Astrocyte (in vitro differentiated cells and primary cell): ENCODE results near the gene MSMB. TPM values are rescaled to one million over a fixed set of nuclear protein-coding genes. Genes with fewer than 3 reads are reported as not detected.

Source experiments
- DNase-seq: peaks from one replicate; pipeline ENCODE4 v3.0.0-alpha.2; 2010; ENCODE audit warnings: low read depth
- FAIRE-seq: peaks from 2 replicates; lab custom pipeline; 2011; peaks lifted over from hg19 to GRCh38; lab: Jason Lieb, UNC
- H2AFZ ChIP-seq: 2 replicates; pipeline ENCODE4 v1.6.0; 2012; ENCODE audit warnings: low read depth, low read length, inconsistent platforms
- H3K27ac ChIP-seq: 2 replicates; pipeline ENCODE4 v1.5.1; 2011; ENCODE audit warnings: low read depth, low read length, inconsistent platforms
- H3K27me3 ChIP-seq: 2 replicates; pipeline ENCODE4 v1.6.0; 2011; ENCODE audit warnings: low read length, inconsistent platforms; ENCODE audit not compliant: insufficient read depth
- H3K36me3 ChIP-seq: 2 replicates; pipeline ENCODE4 v1.5.1; 2011; ENCODE audit warnings: low read length, inconsistent platforms; ENCODE audit not compliant: insufficient read depth
- H3K4me1 ChIP-seq: 2 replicates; pipeline ENCODE4 v1.5.1; 2011; ENCODE audit warnings: low read length, inconsistent platforms; ENCODE audit not compliant: insufficient read depth
- H3K4me2 ChIP-seq: 2 replicates; pipeline ENCODE4 v1.6.0; 2012; ENCODE audit warnings: low read length, inconsistent platforms
- H3K4me3 ChIP-seq: 2 replicates; pipeline ENCODE4 v1.5.1; 2011; ENCODE audit warnings: low read depth, mild to moderate bottlenecking, low read length, inconsistent platforms; ENCODE audit not compliant: insufficient read depth
- H3K79me2 ChIP-seq: 2 replicates; pipeline ENCODE4 v1.6.0; 2012; ENCODE audit warnings: mild to moderate bottlenecking, low read length, inconsistent platforms; ENCODE audit not compliant: insufficient read depth
- H3K9ac ChIP-seq: 2 replicates; pipeline ENCODE4 v1.6.0; 2012; ENCODE audit warnings: mild to moderate bottlenecking, low read length, inconsistent platforms
- H3K9me3 ChIP-seq: 2 replicates; pipeline ENCODE4 v1.5.1; 2012; ENCODE audit warnings: low read depth, mild to moderate bottlenecking, low read length, inconsistent platforms; ENCODE audit not compliant: insufficient read depth
- H4K20me1 ChIP-seq: 2 replicates; pipeline ENCODE4 v1.6.0; 2012; ENCODE audit warnings: low read length, inconsistent platforms; ENCODE audit not compliant: insufficient read depth
- H3K27ac Mint-ChIP-seq: one replicate; pipeline ENCODE4 v1.8.0; 2021; ENCODE audit warnings: mild to moderate bottlenecking, mixed read lengths; ENCODE audit not compliant: unreplicated experiment
- H3K27me3 Mint-ChIP-seq: one replicate; pipeline ENCODE4 v1.8.0; 2021; ENCODE audit warnings: low read depth, mixed read lengths; ENCODE audit not compliant: unreplicated experiment
- H3K36me3 Mint-ChIP-seq: one replicate; pipeline ENCODE4 v1.8.0; 2021; ENCODE audit warnings: low read depth, mixed read lengths; ENCODE audit not compliant: unreplicated experiment
- H3K4me1 Mint-ChIP-seq: one replicate; pipeline ENCODE4 v1.8.0; 2021; ENCODE audit warnings: low read depth, mixed read lengths; ENCODE audit not compliant: unreplicated experiment
- H3K4me3 Mint-ChIP-seq: one replicate; pipeline ENCODE4 v1.8.0; 2021; ENCODE audit warnings: mild to moderate bottlenecking, moderate library complexity, mixed read lengths; ENCODE audit not compliant: unreplicated experiment
- H3K9me3 Mint-ChIP-seq: one replicate; pipeline ENCODE4 v1.8.0; 2021; ENCODE audit warnings: mild to moderate bottlenecking, mixed read lengths; ENCODE audit not compliant: unreplicated experiment
- EZH2 ChIP-seq: IDR thresholded peaks from 2 replicates; pipeline ENCODE4 v1.6.1; 2012; ENCODE audit warnings: mild to moderate bottlenecking, low read length, inconsistent platforms; ENCODE audit not compliant: insufficient read depth
- total RNA-seq: library from RNA; stranded (reverse); gene quantifications from 2 replicates; pipeline ENCODE4 v1.2.1, GENCODE V29; 2021
- TF ChIP-seq, protein P1 (sequence below): IDR thresholded peaks from 2 replicates; pipeline ENCODE4 v1.5.1; 2011; ENCODE audit warnings: low read depth, mild to moderate bottlenecking, inconsistent platforms, low read length, moderate library complexity; ENCODE audit not compliant: insufficient read depth

The MSMB gene
- total RNA-seq, 1 donor from 2014 or later: not detected

DNA sequence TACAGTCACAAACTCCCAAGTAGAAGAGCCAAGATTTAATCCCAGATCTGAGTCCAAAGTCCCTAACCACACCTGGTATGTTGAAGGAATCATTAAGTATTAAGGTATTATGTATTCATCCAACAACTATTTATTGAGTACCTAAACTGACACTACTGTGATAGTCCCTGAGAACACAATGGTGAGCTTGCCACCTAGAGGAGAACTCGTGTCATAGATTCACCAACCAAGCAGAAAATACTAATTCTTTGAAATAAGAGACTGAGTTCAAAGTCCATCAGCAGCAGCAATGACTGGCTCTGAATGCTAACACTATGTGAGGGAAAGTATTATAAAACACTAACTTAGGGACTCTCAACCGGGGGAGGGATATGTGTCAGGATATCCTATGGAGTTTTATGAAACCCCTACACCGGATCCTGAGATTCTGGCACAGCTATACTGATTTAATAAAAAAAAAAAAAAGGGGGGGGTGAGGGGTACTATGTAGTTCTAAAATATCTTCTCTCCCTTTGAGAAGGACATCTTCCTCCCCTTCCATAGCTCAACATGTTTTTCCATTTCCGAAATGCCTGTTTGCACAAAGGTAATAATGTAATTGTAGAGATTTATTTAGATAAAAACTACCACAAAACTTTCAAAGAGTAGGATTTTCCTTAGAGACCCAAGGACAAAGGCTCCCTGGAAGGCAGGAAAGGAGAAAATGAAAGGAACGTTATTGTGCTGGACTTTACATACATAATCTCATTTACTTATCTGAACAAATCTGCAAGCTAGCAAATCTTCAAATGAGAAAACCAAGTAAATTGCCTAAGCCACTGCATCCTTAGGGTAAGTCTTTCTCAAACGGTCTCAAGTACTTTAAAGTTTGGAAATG, 17.2 kb downstream of the MSMB start:
- Histone ChIP-seq H3K27me3 (no peaks in the 10 kb centered on the region), H4K20me1 (peaks cover 59% of the 10 kb centered on the region), H3K27ac (peak overlapping the region; percentile 93), H2AFZ (no peak overlapping the region), H3K79me2 (peaks cover 67% of the 10 kb centered on the region), H3K9me3 (no peaks in the 10 kb centered on the region), H3K9ac (peak overlapping the region; percentile 97), H3K4me3 (peak overlapping the region; percentile 82), H3K4me1 (peaks cover 31% of the 10 kb centered on the region), H3K36me3 (no peaks in the 10 kb centered on the region), H3K4me2 (peak overlapping the region; percentile 90)
- FAIRE-seq (no peak), DNase-seq (peak; percentile 70)
- Mint-ChIP-seq H3K27me3 (no peaks in the 10 kb centered on the region), H3K9me3 (no peaks in the 10 kb centered on the region), H3K27ac (peak overlapping the region; percentile 3), H3K4me1 (peaks cover 50% of the 10 kb centered on the region), H3K36me3 (peaks cover 2% of the 10 kb centered on the region), H3K4me3 (peak overlapping the region; percentile 99)
- TF ChIP-seq, protein P1, sequence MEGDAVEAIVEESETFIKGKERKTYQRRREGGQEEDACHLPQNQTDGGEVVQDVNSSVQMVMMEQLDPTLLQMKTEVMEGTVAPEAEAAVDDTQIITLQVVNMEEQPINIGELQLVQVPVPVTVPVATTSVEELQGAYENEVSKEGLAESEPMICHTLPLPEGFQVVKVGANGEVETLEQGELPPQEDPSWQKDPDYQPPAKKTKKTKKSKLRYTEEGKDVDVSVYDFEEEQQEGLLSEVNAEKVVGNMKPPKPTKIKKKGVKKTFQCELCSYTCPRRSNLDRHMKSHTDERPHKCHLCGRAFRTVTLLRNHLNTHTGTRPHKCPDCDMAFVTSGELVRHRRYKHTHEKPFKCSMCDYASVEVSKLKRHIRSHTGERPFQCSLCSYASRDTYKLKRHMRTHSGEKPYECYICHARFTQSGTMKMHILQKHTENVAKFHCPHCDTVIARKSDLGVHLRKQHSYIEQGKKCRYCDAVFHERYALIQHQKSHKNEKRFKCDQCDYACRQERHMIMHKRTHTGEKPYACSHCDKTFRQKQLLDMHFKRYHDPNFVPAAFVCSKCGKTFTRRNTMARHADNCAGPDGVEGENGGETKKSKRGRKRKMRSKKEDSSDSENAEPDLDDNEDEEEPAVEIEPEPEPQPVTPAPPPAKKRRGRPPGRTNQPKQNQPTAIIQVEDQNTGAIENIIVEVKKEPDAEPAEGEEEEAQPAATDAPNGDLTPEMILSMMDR: peak; percentile 68
- no peak for TF ChIP-seq EZH2

DNA sequence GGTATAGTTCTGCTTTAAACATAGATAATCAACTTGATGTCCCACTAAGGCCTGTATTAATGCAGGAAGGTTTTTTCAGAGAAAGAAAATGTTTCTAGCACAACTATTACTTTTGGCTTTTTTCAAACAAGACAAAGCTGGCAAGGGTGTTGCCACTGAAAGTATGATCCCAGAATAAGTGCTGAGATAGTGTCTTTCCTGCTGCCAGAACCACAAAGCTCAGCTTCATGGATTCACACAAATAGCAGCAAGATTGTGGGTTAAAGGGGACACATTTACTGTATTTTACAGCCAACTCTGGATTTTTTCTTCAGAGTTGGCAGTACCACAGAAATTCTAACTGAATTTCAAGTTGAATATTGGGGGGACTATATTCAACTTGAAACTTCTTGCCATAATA, 20.0 kb downstream of the MSMB start:
- Mint-ChIP-seq H3K4me3 (no peak overlapping the region), H3K4me1 (peaks cover 56% of the 10 kb centered on the region), H3K36me3 (peaks cover 2% of the 10 kb centered on the region), H3K9me3 (no peaks in the 10 kb centered on the region), H3K27ac (no peak overlapping the region), H3K27me3 (no peaks in the 10 kb centered on the region)
- Histone ChIP-seq H3K9me3 (no peaks in the 10 kb centered on the region), H3K36me3 (no peaks in the 10 kb centered on the region), H3K4me3 (no peak overlapping the region), H3K79me2 (peaks cover 92% of the 10 kb centered on the region), H3K4me2 (no peak overlapping the region), H3K27ac (peak overlapping the region; percentile 13), H4K20me1 (peaks cover 79% of the 10 kb centered on the region), H3K9ac (peak overlapping the region; percentile 7), H2AFZ (no peak overlapping the region), H3K4me1 (peaks cover 48% of the 10 kb centered on the region), H3K27me3 (no peaks in the 10 kb centered on the region)
- DNase-seq (no peak), FAIRE-seq (no peak)
- TF ChIP-seq, protein P1: no peak
- TF ChIP-seq EZH2: no peak

DNA sequence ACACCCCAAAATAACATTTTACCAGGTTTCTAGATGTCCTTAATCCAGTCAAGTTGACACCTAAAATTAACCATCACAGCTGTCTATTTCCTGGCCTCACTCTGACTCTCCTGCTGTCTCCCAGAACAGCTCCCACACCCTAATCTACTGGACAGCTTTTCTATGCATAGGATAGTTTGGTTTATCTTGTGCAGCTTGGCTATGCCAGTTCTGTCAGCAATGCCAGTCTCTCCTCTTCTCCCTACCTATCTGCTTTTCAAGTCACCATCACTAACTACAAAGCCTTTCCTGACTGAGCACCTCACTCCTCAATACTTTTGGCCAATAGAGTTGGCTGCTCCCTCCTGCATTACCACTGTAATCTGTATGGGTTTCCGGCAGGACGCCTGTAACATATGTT, 20.7 kb downstream of the MSMB start:
- Mint-ChIP-seq H3K27ac (peak overlapping the region; percentile 13), H3K4me1 (peaks cover 62% of the 10 kb centered on the region)
- no peak for FAIRE-seq

More for the DNA sequence above, 20.7 kb downstream of the MSMB start:
- no peak overlapping the region for H2AFZ ChIP-seq
- H4K20me1 ChIP-seq: peaks cover 86% of the 10 kb centered on the region
- H3K79me2 ChIP-seq: peaks cover 98% of the 10 kb centered on the region
- TF ChIP-seq, protein P1: no peak
- TF ChIP-seq EZH2: no peak
- no peaks in the 10 kb centered on the region for H3K9me3 Mint-ChIP-seq
- H3K4me3 ChIP-seq: no peak overlapping the region
- H3K9me3 ChIP-seq: no peaks in the 10 kb centered on the region
- H3K4me2 ChIP-seq: no peak overlapping the region
- H3K4me1 ChIP-seq: peaks cover 48% of the 10 kb centered on the region
- peaks cover 2% of the 10 kb centered on the region for H3K36me3 Mint-ChIP-seq
- H3K9ac ChIP-seq: peak overlapping the region; percentile 4
- no peak for DNase-seq
- H3K36me3 ChIP-seq: no peaks in the 10 kb centered on the region
- H3K27ac ChIP-seq: no peak overlapping the region
- no peaks in the 10 kb centered on the region for H3K27me3 Mint-ChIP-seq
- no peaks in the 10 kb centered on the region for H3K27me3 ChIP-seq
- no peak overlapping the region for H3K4me3 Mint-ChIP-seq
